ENCODE measurements around the gene DTYMK.

DTYMK gene

GRCh38 chr2:241660593-241661213 lies 25.9 kb downstream of the DTYMK start:
- H3K36me3 ChIP-seq (ENCODE audit: control insufficient read depth, insufficient read depth, low read length), result peaks cover 4% of the 10 kb centered on the region
- peaks cover 1% of the 10 kb centered on the region for H3K79me1 ChIP-seq (ENCODE audit: low read length)
- no peaks in the 10 kb centered on the region for H3K27me3 ChIP-seq (ENCODE audit: insufficient read depth, low read length, poor library complexity)
- H3K79me2 ChIP-seq (ENCODE audit: control insufficient read depth, insufficient read depth, low read length), result no peaks in the 10 kb centered on the region
- no CpG with 5 or more reads among the region's 14 CpGs for WGBS (ENCODE audit: extremely low coverage, insufficient coverage, low lambda C conversion rate)
- H3K9ac ChIP-seq (ENCODE audit: low read length), result no peak overlapping the region
- H2BK15ac ChIP-seq (replicated peaks; ENCODE audit: low read depth), result no peak overlapping the region
- no peak overlapping the region for H3K18ac ChIP-seq (ENCODE audit: low read length)
- no peak overlapping the region for H3K23ac ChIP-seq (ENCODE audit: low read length)
- no peaks in the 10 kb centered on the region for H3K4me1 ChIP-seq (ENCODE audit: control insufficient read depth, low read depth, low read length)
- DNase-seq, result no peak
- no peak overlapping the region for H2BK120ac ChIP-seq (ENCODE audit: low read depth, low read length)
- no peak overlapping the region for H3K4me2 ChIP-seq (ENCODE audit: low read length)
- no peak overlapping the region for H3K27ac ChIP-seq (ENCODE audit: low read depth, low read length)
- no peak overlapping the region for H3K4me3 ChIP-seq (ENCODE audit: low read length)
- H2BK5ac ChIP-seq (ENCODE audit: low read length), result no peak overlapping the region
- H4K8ac ChIP-seq (ENCODE audit: low read depth, low read length), result no peak overlapping the region
- no peak overlapping the region for H3K4ac ChIP-seq (ENCODE audit: low read depth, low read length)
- no peak overlapping the region for H3K56ac ChIP-seq (ENCODE audit: low read length)
- no peak overlapping the region for H2AK5ac ChIP-seq (ENCODE audit: low read length)
- H4K5ac ChIP-seq (ENCODE audit: low read length), result no peak overlapping the region

- H3K4me3 ChIP-seq (ENCODE audit: low read length), result no peak overlapping the region
- H2BK120ac ChIP-seq (ENCODE audit: low read depth, low read length), result no peak overlapping the region
- H3K27me3 ChIP-seq (ENCODE audit: insufficient read depth, low read length, poor library complexity), result no peaks in the 10 kb centered on the region
- no peak overlapping the region for H3K27ac ChIP-seq (ENCODE audit: low read depth, low read length)
- no CpG with 5 or more reads among the region's 26 CpGs for WGBS (ENCODE audit: extremely low coverage, insufficient coverage, low lambda C conversion rate)
- no peak overlapping the region for H3K23ac ChIP-seq (ENCODE audit: low read length)
- no peak overlapping the region for H2AK5ac ChIP-seq (ENCODE audit: low read length)
- no peak overlapping the region for H4K5ac ChIP-seq (ENCODE audit: low read length)
- H3K79me1 ChIP-seq (ENCODE audit: low read length), result no peaks in the 10 kb centered on the region
- H3K4ac ChIP-seq (ENCODE audit: low read depth, low read length), result no peak overlapping the region
- H3K18ac ChIP-seq (ENCODE audit: low read length), result no peak overlapping the region
- H3K9ac ChIP-seq (ENCODE audit: low read length), result no peak overlapping the region
- H2BK15ac ChIP-seq (replicated peaks; ENCODE audit: low read depth), result no peak overlapping the region
- H2BK5ac ChIP-seq (ENCODE audit: low read length), result no peak overlapping the region
- no peaks in the 10 kb centered on the region for H3K4me1 ChIP-seq (ENCODE audit: control insufficient read depth, low read depth, low read length)
- no peaks in the 10 kb centered on the region for H3K79me2 ChIP-seq (ENCODE audit: control insufficient read depth, insufficient read depth, low read length)
- peak; percentile 80 for DNase-seq
- H3K4me2 ChIP-seq (ENCODE audit: low read length), result no peak overlapping the region
- H3K36me3 ChIP-seq (ENCODE audit: control insufficient read depth, insufficient read depth, low read length), result peaks cover 8% of the 10 kb centered on the region
- no peak overlapping the region for H4K8ac ChIP-seq (ENCODE audit: low read depth, low read length)
- H3K56ac ChIP-seq (ENCODE audit: low read length), result no peak overlapping the region
These were observed 27.4 kb downstream of the DTYMK start for GRCh38 chr2:241659150-241659739.

- no peak overlapping the region for H4K8ac ChIP-seq (ENCODE audit: low read depth, low read length)
- H3K18ac ChIP-seq (ENCODE audit: low read length), result no peak overlapping the region
- peaks cover 8% of the 10 kb centered on the region for H3K36me3 ChIP-seq (ENCODE audit: control insufficient read depth, insufficient read depth, low read length)
- DNase-seq, result peak; percentile 60
- H3K23ac ChIP-seq (ENCODE audit: low read length), result no peak overlapping the region
- H2BK5ac ChIP-seq (ENCODE audit: low read length), result no peak overlapping the region
- no peak overlapping the region for H2BK120ac ChIP-seq (ENCODE audit: low read depth, low read length)
- no peak overlapping the region for H3K4ac ChIP-seq (ENCODE audit: low read depth, low read length)
- no peak overlapping the region for H2AK5ac ChIP-seq (ENCODE audit: low read length)
- no peak overlapping the region for H2BK15ac ChIP-seq (replicated peaks; ENCODE audit: low read depth)
- no peak overlapping the region for H3K9ac ChIP-seq (ENCODE audit: low read length)
- no peak overlapping the region for H3K4me2 ChIP-seq (ENCODE audit: low read length)
- peak overlapping the region; percentile 18 for H3K56ac ChIP-seq (ENCODE audit: low read length)
- H3K4me1 ChIP-seq (ENCODE audit: control insufficient read depth, low read depth, low read length), result no peaks in the 10 kb centered on the region
- H4K5ac ChIP-seq (ENCODE audit: low read length), result no peak overlapping the region
- H3K27ac ChIP-seq (ENCODE audit: low read depth, low read length), result no peak overlapping the region
- peaks cover 1% of the 10 kb centered on the region for H3K79me1 ChIP-seq (ENCODE audit: low read length)
- no peak overlapping the region for H3K4me3 ChIP-seq (ENCODE audit: low read length)
- H3K27me3 ChIP-seq (ENCODE audit: insufficient read depth, low read length, poor library complexity), result no peaks in the 10 kb centered on the region
- H3K79me2 ChIP-seq (ENCODE audit: control insufficient read depth, insufficient read depth, low read length), result no peaks in the 10 kb centered on the region
- WGBS (ENCODE audit: extremely low coverage, insufficient coverage, low lambda C conversion rate), result no CpG with 5 or more reads among the region's 5 CpGs
These were observed 28.3 kb downstream of the DTYMK start for GRCh38 chr2:241658296-241658695.

- Histone ChIP-seq H2BK5ac (ENCODE audit: low read length) (no peak overlapping the region), H3K79me1 (ENCODE audit: low read length) (peaks cover 4% of the 10 kb centered on the region), H3K18ac (ENCODE audit: low read length) (no peak overlapping the region), H3K27me3 (ENCODE audit: insufficient read depth, low read length, poor library complexity) (no peaks in the 10 kb centered on the region), H3K4me1 (ENCODE audit: control insufficient read depth, low read depth, low read length) (no peaks in the 10 kb centered on the region), H3K4ac (ENCODE audit: low read depth, low read length) (no peak overlapping the region), H3K4me2 (ENCODE audit: low read length) (no peak overlapping the region), H4K5ac (ENCODE audit: low read length) (no peak overlapping the region), H3K23ac (ENCODE audit: low read length) (no peak overlapping the region), H3K27ac (ENCODE audit: low read depth, low read length) (no peak overlapping the region), H3K9ac (ENCODE audit: low read length) (no peak overlapping the region), H2BK15ac (replicated peaks; ENCODE audit: low read depth) (no peak overlapping the region), H4K8ac (ENCODE audit: low read depth, low read length) (no peak overlapping the region), H3K36me3 (ENCODE audit: control insufficient read depth, insufficient read depth, low read length) (peaks cover 9% of the 10 kb centered on the region), H2AK5ac (ENCODE audit: low read length) (no peak overlapping the region), H3K56ac (ENCODE audit: low read length) (no peak overlapping the region), H3K4me3 (ENCODE audit: low read length) (no peak overlapping the region), H2BK120ac (ENCODE audit: low read depth, low read length) (no peak overlapping the region), H3K79me2 (ENCODE audit: control insufficient read depth, insufficient read depth, low read length) (no peaks in the 10 kb centered on the region)
- no peak for DNase-seq
- WGBS (ENCODE audit: extremely low coverage, insufficient coverage, low lambda C conversion rate), result no CpG with 5 or more reads among the region's 15 CpGs
These were observed 28.8 kb downstream of the DTYMK start for GRCh38 chr2:241657786-241658254.

GRCh38 chr2:241656190-241656741 lies 30.3 kb downstream of the DTYMK start:
- no peak overlapping the region for H2AK5ac ChIP-seq (ENCODE audit: low read length)
- WGBS (ENCODE audit: extremely low coverage, insufficient coverage, low lambda C conversion rate), result no CpG with 5 or more reads among the region's 13 CpGs
- H3K23ac ChIP-seq (ENCODE audit: low read length), result no peak overlapping the region
- H3K27me3 ChIP-seq (ENCODE audit: insufficient read depth, low read length, poor library complexity), result no peaks in the 10 kb centered on the region
- peaks cover 18% of the 10 kb centered on the region for H3K36me3 ChIP-seq (ENCODE audit: control insufficient read depth, insufficient read depth, low read length)
- peaks cover 5% of the 10 kb centered on the region for H3K79me2 ChIP-seq (ENCODE audit: control insufficient read depth, insufficient read depth, low read length)
- no peak overlapping the region for H3K4ac ChIP-seq (ENCODE audit: low read depth, low read length)
- H2BK120ac ChIP-seq (ENCODE audit: low read depth, low read length), result no peak overlapping the region
- H2BK15ac ChIP-seq (replicated peaks; ENCODE audit: low read depth), result no peak overlapping the region
- no peak overlapping the region for H3K4me3 ChIP-seq (ENCODE audit: low read length)
- no peak overlapping the region for H3K9ac ChIP-seq (ENCODE audit: low read length)
- no peak overlapping the region for H3K18ac ChIP-seq (ENCODE audit: low read length)
- no peak overlapping the region for H3K27ac ChIP-seq (ENCODE audit: low read depth, low read length)
- peaks cover 11% of the 10 kb centered on the region for H3K79me1 ChIP-seq (ENCODE audit: low read length)
- H4K5ac ChIP-seq (ENCODE audit: low read length), result no peak overlapping the region
- no peak overlapping the region for H3K56ac ChIP-seq (ENCODE audit: low read length)
- no peak overlapping the region for H4K8ac ChIP-seq (ENCODE audit: low read depth, low read length)
- no peak overlapping the region for H3K4me2 ChIP-seq (ENCODE audit: low read length)
- no peak overlapping the region for H2BK5ac ChIP-seq (ENCODE audit: low read length)
- no peak for DNase-seq
- no peaks in the 10 kb centered on the region for H3K4me1 ChIP-seq (ENCODE audit: control insufficient read depth, low read depth, low read length)

Measured in mesendoderm (in vitro differentiated cells).